Nephron (organoid): ENCODE measurements around the gene DDC.
"Not testable (repeated sequence)": the region's sequence is repeated elsewhere in the genome, so short reads cannot be mapped to it uniquely, and the experiment has no call there.

ENCODE experiments used
- H3K27ac Mint-ChIP-seq, 3 experiments: 2 replicates each; pipeline ENCODE4 v1.8.0; 2020; ENCODE audit warnings: mixed read lengths in 3 of 3, mild to moderate bottlenecking in 2 of 3, moderate library complexity in 1 of 3
- H3K27me3 Mint-ChIP-seq: 2 replicates; pipeline ENCODE4 v1.8.0; 2021; ENCODE audit warnings: low read depth, mild to moderate bottlenecking, moderate library complexity, mixed read lengths
- H3K36me3 Mint-ChIP-seq: 2 replicates; pipeline ENCODE4 v1.8.0; 2020; ENCODE audit warnings: low read depth, mixed read lengths
- H3K4me1 Mint-ChIP-seq: 2 replicates; pipeline ENCODE4 v1.8.0; 2020; ENCODE audit warnings: mixed read lengths
- H3K4me3 Mint-ChIP-seq, 3 experiments: 2 replicates each; pipeline ENCODE4 v1.8.0; 2020; ENCODE audit warnings: mild to moderate bottlenecking in 3 of 3, mixed read lengths in 3 of 3, moderate library complexity in 2 of 3
- H3K9me3 Mint-ChIP-seq: 2 replicates; pipeline ENCODE4 v1.8.0; 2020; ENCODE audit warnings: mixed read lengths
- CTCF ChIP-seq, 3 experiments: fragments of 200-600 bp; sonication (generic); IDR thresholded peaks; one replicate each; pipeline ENCODE4 v1.5.0; 2021; ENCODE audit warnings: antibody characterized with exemption in 3 of 3; ENCODE audit not compliant: unreplicated experiment in 3 of 3

DDC gene

GRCh38 chr7:50584793-50585408 lies 19.7 kb upstream of the DDC start:
- Mint-ChIP-seq H3K27ac (no peak overlapping the region), H3K27me3 (no peaks in the 10 kb centered on the region), H3K9me3 (peaks cover 22% of the 10 kb centered on the region), H3K36me3 (peaks cover 4% of the 10 kb centered on the region), H3K4me3 (no peak overlapping the region), H3K4me1 (no peaks in the 10 kb centered on the region)
- TF ChIP-seq CTCF (IDR thresholded peaks at IDR 0.05; ENCODE audit: unreplicated experiment in 3 of 3): no peak

GRCh38 chr7:50584386-50584785 lies 19.2 kb upstream of the DDC start:
- Mint-ChIP-seq H3K27ac (no peak overlapping the region), H3K27me3 (no peaks in the 10 kb centered on the region), H3K9me3 (peaks cover 22% of the 10 kb centered on the region), H3K36me3 (peaks cover 2% of the 10 kb centered on the region), H3K4me1 (no peaks in the 10 kb centered on the region), H3K4me3 (no peak overlapping the region)
- no peak for TF ChIP-seq CTCF (IDR thresholded peaks at IDR 0.05; ENCODE audit: unreplicated experiment in 3 of 3)

GRCh38 chr7:50583295-50583694 lies 18.1 kb upstream of the DDC start:
- not testable (repeated sequence) for H3K27ac Mint-ChIP-seq, H3K4me1 Mint-ChIP-seq, H3K27me3 Mint-ChIP-seq, H3K4me3 Mint-ChIP-seq, H3K36me3 Mint-ChIP-seq
- H3K9me3 Mint-ChIP-seq: peaks cover 22% of the 10 kb centered on the region

- H3K4me1 Mint-ChIP-seq, H3K27me3 Mint-ChIP-seq, H3K4me3 Mint-ChIP-seq, H3K36me3 Mint-ChIP-seq, H3K27ac Mint-ChIP-seq: not testable (repeated sequence)
- H3K9me3 Mint-ChIP-seq: peaks cover 32% of the 10 kb centered on the region
These were observed 17.1 kb upstream of the DDC start for GRCh38 chr7:50582271-50582670.

- H3K27me3 Mint-ChIP-seq, H3K4me1 Mint-ChIP-seq, H3K4me3 Mint-ChIP-seq, H3K27ac Mint-ChIP-seq, H3K36me3 Mint-ChIP-seq: not testable (repeated sequence)
- H3K9me3 Mint-ChIP-seq: peaks cover 31% of the 10 kb centered on the region
These were observed 15.5 kb upstream of the DDC start for GRCh38 chr7:50580666-50581065.

- Mint-ChIP-seq H3K27ac (peak overlapping the region in 1 of 3 experiments; percentile 13), H3K4me3 (no peak overlapping the region), H3K4me1 (no peaks in the 10 kb centered on the region), H3K36me3 (peaks cover 7% of the 10 kb centered on the region), H3K27me3 (no peaks in the 10 kb centered on the region), H3K9me3 (peaks cover 35% of the 10 kb centered on the region)
- TF ChIP-seq CTCF (IDR thresholded peaks at IDR 0.05; ENCODE audit: unreplicated experiment in 3 of 3): no peak
These were observed 14.9 kb upstream of the DDC start for GRCh38 chr7:50580057-50580456.

GRCh38 chr7:50578105-50578504 lies 12.9 kb upstream of the DDC start:
- not testable (repeated sequence) for H3K27ac Mint-ChIP-seq, H3K27me3 Mint-ChIP-seq, H3K4me1 Mint-ChIP-seq, H3K4me3 Mint-ChIP-seq, H3K36me3 Mint-ChIP-seq
- peaks cover 23% of the 10 kb centered on the region for H3K9me3 Mint-ChIP-seq

GRCh38 chr7:50577569-50577968 lies 12.4 kb upstream of the DDC start:
- no peak overlapping the region for H3K27ac Mint-ChIP-seq
- no peak overlapping the region for H3K4me3 Mint-ChIP-seq
- H3K9me3 Mint-ChIP-seq: peaks cover 20% of the 10 kb centered on the region
- peaks cover 7% of the 10 kb centered on the region for H3K36me3 Mint-ChIP-seq
- no peaks in the 10 kb centered on the region for H3K4me1 Mint-ChIP-seq
- no peak for TF ChIP-seq CTCF (IDR thresholded peaks at IDR 0.05; ENCODE audit: unreplicated experiment in 3 of 3)
- H3K27me3 Mint-ChIP-seq: no peaks in the 10 kb centered on the region

- H3K4me1 Mint-ChIP-seq, H3K27me3 Mint-ChIP-seq, H3K27ac Mint-ChIP-seq, H3K4me3 Mint-ChIP-seq, H3K36me3 Mint-ChIP-seq: not testable (repeated sequence)
- peaks cover 18% of the 10 kb centered on the region for H3K9me3 Mint-ChIP-seq
These were observed 11.2 kb upstream of the DDC start for GRCh38 chr7:50576388-50576787.
